Camera-type eye (tissue), 1 donor: ENCODE results near the gene PNMA1. TPM values are rescaled to one million over a fixed set of nuclear protein-coding genes. Genes with fewer than 3 reads are reported as not detected.

ENCODE experiments used
- total RNA-seq: library from RNA; depleted of rRNA; stranded (reverse); fragments of >200 nt; gene quantifications from one replicate; pipeline ENCODE4 v1.2.3, GENCODE V29; 2014

The PNMA1 gene, protein sequence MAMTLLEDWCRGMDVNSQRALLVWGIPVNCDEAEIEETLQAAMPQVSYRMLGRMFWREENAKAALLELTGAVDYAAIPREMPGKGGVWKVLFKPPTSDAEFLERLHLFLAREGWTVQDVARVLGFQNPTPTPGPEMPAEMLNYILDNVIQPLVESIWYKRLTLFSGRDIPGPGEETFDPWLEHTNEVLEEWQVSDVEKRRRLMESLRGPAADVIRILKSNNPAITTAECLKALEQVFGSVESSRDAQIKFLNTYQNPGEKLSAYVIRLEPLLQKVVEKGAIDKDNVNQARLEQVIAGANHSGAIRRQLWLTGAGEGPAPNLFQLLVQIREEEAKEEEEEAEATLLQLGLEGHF
- total RNA-seq, result 83.5 TPM

DNA sequence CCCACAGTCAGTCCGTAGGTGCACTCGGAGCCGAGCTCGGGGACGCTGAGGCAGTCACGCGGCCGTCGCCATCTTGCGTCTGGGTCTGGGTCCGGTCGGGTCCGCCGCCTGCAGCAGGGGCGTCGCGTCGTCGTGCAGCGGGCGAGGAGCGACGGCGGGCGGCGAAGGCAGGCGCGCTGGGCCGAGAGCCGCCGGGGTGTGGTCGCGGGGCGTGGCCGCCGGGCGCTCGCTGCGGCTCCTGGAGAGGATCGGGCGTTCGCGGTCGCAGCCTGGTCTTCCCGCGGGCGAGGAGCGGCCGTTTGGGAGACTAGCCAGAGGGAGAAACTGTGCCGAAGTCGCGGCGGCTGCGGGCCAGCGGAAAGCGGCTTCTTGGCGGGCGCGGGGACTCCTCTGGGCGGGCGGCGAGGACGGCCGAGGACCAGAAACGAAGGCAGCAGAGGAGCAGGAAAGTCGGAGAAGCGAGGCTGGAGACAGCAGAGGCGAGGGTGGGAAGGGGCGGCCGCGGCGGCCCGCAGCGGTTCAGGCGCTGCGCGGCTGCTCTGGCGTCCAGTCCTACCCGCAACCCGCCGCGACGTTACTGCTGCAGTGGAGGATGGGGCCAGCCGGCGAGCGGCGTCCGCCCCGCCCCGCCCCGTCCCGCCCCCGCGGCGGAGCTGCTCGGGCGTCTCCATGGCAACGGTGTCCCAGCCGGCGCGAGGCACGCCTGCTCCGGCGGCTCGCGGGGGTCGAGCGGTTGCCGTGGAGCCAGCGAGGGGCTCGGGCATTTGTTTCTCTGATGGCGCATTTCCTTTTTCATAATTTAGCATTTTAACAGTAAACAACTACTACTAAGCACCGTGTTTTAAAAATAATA is at the start of gene PNMA1:
Gene PNMA1, minus strand, starts transcription at position 582 of the 853 bp plus-strand sequence. CDS start 745 bp downstream, outside the sequence.

Other genes with a start within 250 kb of the PNMA1 start
- 19.5 TPM for gene RIOX1, start 223.5 kb downstream of the PNMA1 start, total RNA-seq
- 6.7 TPM for gene ACOT1, start 177.2 kb downstream of the PNMA1 start, total RNA-seq
- 0.38 TPM for gene HEATR4, start 155.4 kb downstream of the PNMA1 start, total RNA-seq
- gene ACOT2, start 145.2 kb downstream of the PNMA1 start, total RNA-seq, result 22.7 TPM
- gene ACOT4, start 122.5 kb downstream of the PNMA1 start, total RNA-seq, result 0.44 TPM
- gene ACOT6, start 101.9 kb downstream of the PNMA1 start, total RNA-seq, result not detected
- gene DNAL1, start 69.4 kb downstream of the PNMA1 start, total RNA-seq, result 32.0 TPM
- 22.2 TPM for gene PTGR2, start 137.4 kb upstream of the PNMA1 start, total RNA-seq
- gene ZNF410, start 172.5 kb upstream of the PNMA1 start, total RNA-seq, result 71.2 TPM
- gene FAM161B, start 235.7 kb upstream of the PNMA1 start, total RNA-seq, result 16.5 TPM
- gene COQ6, start 235.9 kb upstream of the PNMA1 start, total RNA-seq, result 43.0 TPM